Body of pancreas (tissue), 4 donors: ENCODE measurements around the gene ASTN2.

Source experiments
- CTCF ChIP-seq, 7 experiments: fragments of 450-650 bp in 4 of 7; fragments of 200-600 bp in 3 of 7; sonication (generic) in 3 of 7; IDR thresholded peaks; one replicate each; pipeline ENCODE4 v1.5.1; 2016 to 2019; ENCODE audit warnings: antibody characterized with exemption in 7 of 7
- POLR2A ChIP-seq, 3 donors: fragments of 450-650 bp; IDR thresholded peaks; one replicate each; pipeline ENCODE4 v1.6.1; 2016; ENCODE audit warnings: antibody characterized with exemption in 3 of 3, mild to moderate bottlenecking in 2 of 3

GRCh38 chr9:116594547-116594946 lies 820.3 kb downstream of the ASTN2 start:
- TF ChIP-seq POLR2A (IDR thresholded peaks at IDR 0.05) (no peak), CTCF (IDR thresholded peaks at IDR 0.05) (no peak)
